Sigmoid colon (tissue), 4 donors: ENCODE data around the gene SCGB1D2.

ENCODE experiments used
- EP300 ChIP-seq, 4 donors: sonication (generic); formaldehyde crosslinking; IDR thresholded peaks; one replicate each; pipeline ENCODE4 v1.6.1; 2017; ENCODE audit warnings: antibody characterized with exemption in 4 of 4
- POLR2A ChIP-seq, 2 donors: fragments of 450-650 bp; IDR thresholded peaks; one replicate each; pipeline ENCODE4 v1.6.1; 2016; ENCODE audit warnings: antibody characterized with exemption in 2 of 2, mild to moderate bottlenecking in 2 of 2, moderate library complexity in 2 of 2
- POLR2AphosphoS5 ChIP-seq, 4 donors: sonication (generic); formaldehyde crosslinking; IDR thresholded peaks; one replicate each; pipeline ENCODE4 v1.6.1; 2017; ENCODE audit warnings: antibody characterized with exemption in 4 of 4
- TF ChIP-seq, protein P1 (sequence below), 4 experiments: fragments of 450-650 bp in 3 of 4; fragments of 200-600 bp in 1 of 4; IDR thresholded peaks; one replicate each; pipeline ENCODE4 v1.5.1; 2016 to 2019; ENCODE audit warnings: antibody characterized with exemption in 4 of 4, mild to moderate bottlenecking in 3 of 4, moderate library complexity in 2 of 4

DNA sequence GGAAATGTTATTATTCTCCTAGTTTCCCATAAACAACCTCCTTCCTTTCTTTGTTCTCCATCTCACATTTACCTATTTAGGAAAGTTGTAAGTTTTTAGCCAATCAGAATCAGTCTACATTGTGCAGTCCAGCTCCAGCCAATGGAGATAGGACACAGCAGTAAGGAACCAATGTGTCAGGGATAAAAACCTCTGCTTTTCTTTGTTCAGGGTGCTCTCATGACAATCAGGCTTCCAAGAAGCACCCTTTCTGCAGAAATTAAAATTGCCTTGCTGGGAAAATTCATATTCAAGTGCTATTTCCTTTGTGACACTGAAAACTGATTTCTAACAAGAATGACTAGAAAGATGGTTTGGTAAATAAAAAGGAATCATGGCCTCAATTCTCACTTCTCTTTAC lies 18.9 kb upstream of the SCGB1D2 start:
- TF ChIP-seq EP300 (IDR thresholded peaks at IDR 0.05) (no peak), POLR2AphosphoS5 (IDR thresholded peaks at IDR 0.05) (no peak), POLR2A (IDR thresholded peaks at IDR 0.05) (no peak)
- TF ChIP-seq, protein P1, sequence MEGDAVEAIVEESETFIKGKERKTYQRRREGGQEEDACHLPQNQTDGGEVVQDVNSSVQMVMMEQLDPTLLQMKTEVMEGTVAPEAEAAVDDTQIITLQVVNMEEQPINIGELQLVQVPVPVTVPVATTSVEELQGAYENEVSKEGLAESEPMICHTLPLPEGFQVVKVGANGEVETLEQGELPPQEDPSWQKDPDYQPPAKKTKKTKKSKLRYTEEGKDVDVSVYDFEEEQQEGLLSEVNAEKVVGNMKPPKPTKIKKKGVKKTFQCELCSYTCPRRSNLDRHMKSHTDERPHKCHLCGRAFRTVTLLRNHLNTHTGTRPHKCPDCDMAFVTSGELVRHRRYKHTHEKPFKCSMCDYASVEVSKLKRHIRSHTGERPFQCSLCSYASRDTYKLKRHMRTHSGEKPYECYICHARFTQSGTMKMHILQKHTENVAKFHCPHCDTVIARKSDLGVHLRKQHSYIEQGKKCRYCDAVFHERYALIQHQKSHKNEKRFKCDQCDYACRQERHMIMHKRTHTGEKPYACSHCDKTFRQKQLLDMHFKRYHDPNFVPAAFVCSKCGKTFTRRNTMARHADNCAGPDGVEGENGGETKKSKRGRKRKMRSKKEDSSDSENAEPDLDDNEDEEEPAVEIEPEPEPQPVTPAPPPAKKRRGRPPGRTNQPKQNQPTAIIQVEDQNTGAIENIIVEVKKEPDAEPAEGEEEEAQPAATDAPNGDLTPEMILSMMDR (IDR thresholded peaks at IDR 0.05), result no peak
